Tibial nerve (tissue), 3 donors: Measurements from ENCODE around the gene RARRES1.

ENCODE experiments used
- CTCF ChIP-seq, 5 experiments: fragments of 200-600 bp in 3 of 5; fragments of 450-650 bp in 2 of 5; sonication (generic) in 3 of 5; IDR thresholded peaks; one replicate each; pipeline ENCODE4 v1.5.1; 2016 to 2019; ENCODE audit warnings: antibody characterized with exemption in 5 of 5, mild to moderate bottlenecking in 3 of 5, moderate library complexity in 2 of 5
- POLR2A ChIP-seq, 2 donors: fragments of 450-650 bp; IDR thresholded peaks; one replicate each; pipeline ENCODE4 v1.6.1; 2017; ENCODE audit warnings: antibody characterized with exemption in 2 of 2, mild to moderate bottlenecking in 2 of 2, moderate library complexity in 2 of 2

GRCh38 chr3:158735296-158736033 lies 3.2 kb upstream of the RARRES1 start:
- TF ChIP-seq CTCF (IDR thresholded peaks at IDR 0.05) (no peak), POLR2A (IDR thresholded peaks at IDR 0.05) (no peak)
